Activated CD4-positive, alpha-beta memory T cell treated with anti-CD3 and anti-CD28 coated beads, Interleukin-2, amount 10 ng/mL, durations not matched to agents 7 days and 5 days (primary cell): Measurements from ENCODE around the gene ZNF296. TPM values are rescaled to one million over a fixed set of nuclear protein-coding genes. Genes with fewer than 3 reads are reported as not detected.

Experiments used
- CTCF ChIA-PET: fragments of 350-600 bp; sonication (Branson Sonifier 250); formaldehyde crosslinking; loops from one replicate; lab custom pipeline; 2021; ENCODE audit warnings: antibody characterized with exemption, inconsistent platforms; lab: Charles Lee
- POLR2A ChIA-PET: fragments of 350-600 bp; sonication (Branson Sonifier 250); formaldehyde crosslinking; loops from one replicate; lab custom pipeline; 2021; ENCODE audit warnings: antibody characterized with exemption; lab: Charles Lee
- DNase-seq: peaks from one replicate; pipeline ENCODE4 v3.0.0-alpha.2; 2020
- H3K27ac Mint-ChIP-seq: one replicate; pipeline ENCODE4 v1.8.0; 2021; ENCODE audit warnings: mild to moderate bottlenecking, mixed read lengths
- H3K27me3 Mint-ChIP-seq: one replicate; pipeline ENCODE4 v1.8.0; 2021; ENCODE audit warnings: mixed read lengths
- H3K36me3 Mint-ChIP-seq: one replicate; pipeline ENCODE4 v1.8.0; 2021; ENCODE audit warnings: low read depth, mixed read lengths
- H3K4me1 Mint-ChIP-seq: one replicate; pipeline ENCODE4 v1.8.0; 2021; ENCODE audit warnings: mixed read lengths
- H3K4me3 Mint-ChIP-seq: one replicate; pipeline ENCODE4 v1.8.0; 2021; ENCODE audit warnings: mild to moderate bottlenecking, mixed read lengths
- H3K9me3 Mint-ChIP-seq: one replicate; pipeline ENCODE4 v1.8.0; 2021; ENCODE audit warnings: mixed read lengths
- total RNA-seq, 2 experiments: library from RNA; stranded (reverse); gene quantifications; one replicate each; pipeline ENCODE4 v1.2.3, GENCODE V29; 2021

The ZNF296 gene
- total RNA-seq, 2 experiments from 2014 or later: 5.4 to 5.9 TPM

GRCh38 chr19:45063851-45064801 is 12.2 kb downstream of the ZNF296 start:
- CTCF ChIA-PET: no interaction called here
- no peak for DNase-seq
- Mint-ChIP-seq H3K4me1 (peaks cover 2% of the 10 kb centered on the region), H3K9me3 (no peaks in the 10 kb centered on the region), H3K36me3 (peaks cover 42% of the 10 kb centered on the region), H3K27ac (no peak overlapping the region), H3K27me3 (no peaks in the 10 kb centered on the region), H3K4me3 (no peak overlapping the region)
- POLR2A ChIA-PET: interaction anchor here (0.7 kb wide), 1 partner anchor 15 kb away, joined by 3 read pairs; no protein-coding TSS in a partner anchor

DNA sequence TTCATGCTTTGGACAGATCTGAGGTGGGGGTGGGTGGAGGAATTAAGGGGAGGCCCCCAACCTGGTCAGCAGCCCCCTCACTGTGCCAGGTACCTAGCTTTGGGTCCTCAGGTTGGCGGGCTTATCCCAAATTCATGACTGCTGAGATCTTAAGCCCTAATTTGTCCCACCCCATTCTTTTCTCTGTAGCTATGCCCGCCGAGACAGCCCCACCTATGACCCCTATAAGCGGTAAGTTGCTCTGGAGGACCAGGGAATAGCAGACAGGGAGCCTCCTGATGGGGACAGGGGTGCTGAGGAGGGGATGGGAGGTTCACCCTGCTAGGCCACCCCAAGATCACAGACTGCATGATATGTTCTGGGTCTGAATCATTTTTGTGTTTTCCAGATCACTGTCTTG is 14.3 kb downstream of the ZNF296 start:
- CTCF ChIA-PET: interaction anchor here (1.0 kb wide), 1 partner anchor 200 kb away, joined by 4 read pairs; no protein-coding TSS in a partner anchor
- H3K36me3 Mint-ChIP-seq: peaks cover 57% of the 10 kb centered on the region
- POLR2A ChIA-PET: no interaction called here

DNA sequence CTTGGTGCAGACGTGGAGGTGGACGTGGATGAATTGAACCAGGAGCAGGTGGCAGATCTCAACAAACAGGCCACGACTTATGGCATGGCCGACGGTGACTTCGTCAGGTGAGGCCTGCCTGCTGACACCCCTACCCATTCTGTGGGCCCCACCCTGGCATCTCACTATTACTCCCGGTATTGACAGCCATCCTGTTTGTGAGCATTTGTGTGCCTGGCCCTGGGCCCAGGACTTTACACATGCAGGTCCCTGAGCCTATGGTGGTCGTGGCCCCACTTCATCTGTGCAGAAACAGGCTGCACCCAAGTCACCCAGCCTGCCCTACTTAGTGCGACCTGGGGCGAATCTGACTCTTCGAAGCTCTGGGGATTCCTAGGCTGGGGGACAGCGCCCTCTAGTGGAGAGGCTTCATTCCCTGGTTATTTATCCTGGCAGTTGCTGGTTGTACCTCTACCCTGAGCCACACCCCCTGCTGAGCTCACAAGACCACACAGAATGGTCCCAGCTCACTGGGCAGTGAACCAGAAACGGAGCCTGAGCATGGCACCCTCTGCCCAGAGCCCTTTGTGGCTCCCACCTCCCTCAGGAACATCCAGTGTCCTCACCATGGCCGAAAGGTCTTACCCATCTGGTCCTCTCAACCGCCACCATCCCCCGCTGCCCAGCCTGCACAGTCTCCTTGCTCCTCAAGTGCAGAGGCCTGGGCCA is 16.9 kb downstream of the ZNF296 start:
- H3K27me3 Mint-ChIP-seq: no peaks in the 10 kb centered on the region
- CTCF ChIA-PET: interaction anchor here (0.5 to 2.5 kb wide), 34 partner anchors 8 to 547 kb away, joined by 3 to 35 read pairs (median 4); partner anchors contain the start of genes BLOC1S3, CLASRP, CLPTM1 and GEMIN7

More for the DNA sequence above, 14.3 kb downstream of the ZNF296 start:
- Mint-ChIP-seq H3K9me3 (no peaks in the 10 kb centered on the region), H3K27me3 (no peaks in the 10 kb centered on the region), H3K4me3 (no peak overlapping the region), H3K4me1 (peaks cover 2% of the 10 kb centered on the region), H3K27ac (no peak overlapping the region)
- DNase-seq: no peak

DNA sequence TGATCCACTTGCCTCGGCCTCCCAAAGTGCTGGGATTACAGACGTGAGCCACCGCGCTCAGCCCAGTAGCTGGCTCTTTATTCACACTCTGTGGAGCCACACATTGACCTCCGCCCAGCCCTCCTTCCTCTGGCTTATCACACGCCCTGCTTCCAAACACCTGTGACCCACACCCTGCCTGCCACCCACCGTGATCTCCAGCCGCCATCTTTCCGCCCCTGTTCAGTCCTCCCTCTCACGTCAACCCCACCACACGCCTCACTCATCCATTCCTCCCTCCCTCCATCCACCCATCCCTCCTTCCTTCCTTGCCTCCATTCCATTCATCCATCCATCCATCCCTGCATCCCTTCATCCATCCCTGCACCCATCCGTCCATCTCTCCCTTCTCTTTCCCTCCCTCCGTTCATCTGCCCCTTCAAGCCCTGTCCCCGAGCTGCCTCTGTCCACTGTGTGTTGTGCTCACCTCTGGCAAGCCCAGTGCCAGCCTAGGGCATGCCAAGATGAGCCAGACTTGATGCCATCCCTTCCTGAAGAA is 17.6 kb downstream of the ZNF296 start:
- Mint-ChIP-seq H3K27me3 (no peaks in the 10 kb centered on the region), H3K4me3 (no peak overlapping the region), H3K27ac (no peak overlapping the region), H3K4me1 (peaks cover 2% of the 10 kb centered on the region), H3K36me3 (peaks cover 65% of the 10 kb centered on the region), H3K9me3 (no peaks in the 10 kb centered on the region)
- ChIA-PET CTCF (interaction anchor here (0.9 to 2.5 kb wide), 15 partner anchors 9 to 154 kb away, joined by 3 to 35 read pairs (median 6); partner anchors contain the start of genes CLASRP, CLPTM1, GEMIN7 and PPP1R37), POLR2A (interaction anchor here (0.5 to 1.9 kb wide), 3 partner anchors 19 to 33 kb away, joined by 3 to 5 read pairs (median 3); partner anchors contain the start of gene CLASRP)
- DNase-seq: no peak

More for the DNA sequence above, 16.9 kb downstream of the ZNF296 start:
- peak overlapping the region; percentile 53 for H3K27ac Mint-ChIP-seq
- DNase-seq: peak; percentile 85
- H3K9me3 Mint-ChIP-seq: no peaks in the 10 kb centered on the region
- H3K4me3 Mint-ChIP-seq: no peak overlapping the region
- H3K36me3 Mint-ChIP-seq: peaks cover 63% of the 10 kb centered on the region
- POLR2A ChIA-PET: interaction anchor here (0.5 to 1.9 kb wide), 6 partner anchors 20 to 103 kb away, joined by 3 to 5 read pairs (median 4); partner anchors contain the start of genes CLASRP and RELB
- H3K4me1 Mint-ChIP-seq: peaks cover 2% of the 10 kb centered on the region

DNA sequence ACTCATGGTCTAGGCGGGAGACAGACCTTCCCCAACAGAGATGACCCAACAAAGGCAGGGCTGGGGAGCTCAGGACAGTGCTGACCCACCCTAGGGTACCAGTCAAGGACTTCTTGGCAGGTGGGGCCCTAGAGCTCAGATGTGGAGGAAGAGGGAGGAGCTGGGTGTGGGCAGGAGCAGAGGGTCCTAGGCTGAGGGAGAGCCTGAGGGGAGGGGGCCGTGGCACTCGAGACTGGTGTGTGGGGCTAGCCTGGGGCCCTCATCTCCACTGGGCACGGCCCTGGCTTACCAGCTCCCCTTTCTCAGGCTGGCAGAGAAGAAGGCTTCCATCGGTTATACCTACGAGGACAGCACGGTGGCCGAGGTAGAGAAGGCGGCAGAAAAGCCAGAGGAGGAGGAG is 18.8 kb downstream of the ZNF296 start:
- Mint-ChIP-seq H3K27me3 (no peaks in the 10 kb centered on the region), H3K36me3 (peaks cover 68% of the 10 kb centered on the region), H3K4me1 (peaks cover 2% of the 10 kb centered on the region), H3K9me3 (no peaks in the 10 kb centered on the region), H3K4me3 (no peak overlapping the region), H3K27ac (no peak overlapping the region)
- DNase-seq: no peak
- POLR2A ChIA-PET: interaction anchor here (0.8 to 1.2 kb wide), 2 partner anchors 18 to 35 kb away, joined by 3 to 6 read pairs; partner anchors contain the start of genes CLASRP and PPP1R37
- CTCF ChIA-PET: no interaction called here

GRCh38 chr19:45056831-45057230 is 19.4 kb downstream of the ZNF296 start:
- Mint-ChIP-seq H3K4me1 (peaks cover 4% of the 10 kb centered on the region), H3K9me3 (no peaks in the 10 kb centered on the region), H3K27me3 (no peaks in the 10 kb centered on the region), H3K36me3 (peaks cover 73% of the 10 kb centered on the region), H3K4me3 (no peak overlapping the region), H3K27ac (no peak overlapping the region)
- ChIA-PET CTCF (no interaction called here), POLR2A (interaction anchor here (0.8 to 1.2 kb wide), 2 partner anchors 17 to 36 kb away, joined by 3 to 6 read pairs; partner anchors contain the start of genes CLASRP and PPP1R37)
- no peak for DNase-seq

GRCh38 chr19:45051929-45052579 is 24.2 kb downstream of the ZNF296 start:
- Mint-ChIP-seq H3K4me1 (peaks cover 17% of the 10 kb centered on the region), H3K4me3 (no peak overlapping the region), H3K9me3 (no peaks in the 10 kb centered on the region), H3K27me3 (no peaks in the 10 kb centered on the region), H3K27ac (no peak overlapping the region), H3K36me3 (peaks cover 48% of the 10 kb centered on the region)
- POLR2A ChIA-PET: no interaction called here
- DNase-seq: no peak
- CTCF ChIA-PET: interaction anchor here (1.3 kb wide), 1 partner anchor 8 kb away, joined by 3 read pairs; no protein-coding TSS in a partner anchor

- H3K27ac Mint-ChIP-seq: peak overlapping the region; percentile 35
- ChIA-PET POLR2A (interaction anchor here (0.8 to 1.1 kb wide), 2 partner anchors 11 to 42 kb away, joined by 3 to 4 read pairs; partner anchors contain the start of genes CLASRP and PPP1R37), CTCF (interaction anchor here (1.7 to 1.8 kb wide), 2 partner anchors 9 to 11 kb away, joined by 8 to 10 read pairs; partner anchors contain the start of gene CLASRP)
- DNase-seq: no peak
- H3K9me3 Mint-ChIP-seq: no peaks in the 10 kb centered on the region
- H3K27me3 Mint-ChIP-seq: no peaks in the 10 kb centered on the region
- peaks cover 55% of the 10 kb centered on the region for H3K36me3 Mint-ChIP-seq
- H3K4me3 Mint-ChIP-seq: no peak overlapping the region
- H3K4me1 Mint-ChIP-seq: peaks cover 34% of the 10 kb centered on the region
Measured at GRCh38 chr19:45050036-45050435, 26.2 kb downstream of the ZNF296 start.

DNA sequence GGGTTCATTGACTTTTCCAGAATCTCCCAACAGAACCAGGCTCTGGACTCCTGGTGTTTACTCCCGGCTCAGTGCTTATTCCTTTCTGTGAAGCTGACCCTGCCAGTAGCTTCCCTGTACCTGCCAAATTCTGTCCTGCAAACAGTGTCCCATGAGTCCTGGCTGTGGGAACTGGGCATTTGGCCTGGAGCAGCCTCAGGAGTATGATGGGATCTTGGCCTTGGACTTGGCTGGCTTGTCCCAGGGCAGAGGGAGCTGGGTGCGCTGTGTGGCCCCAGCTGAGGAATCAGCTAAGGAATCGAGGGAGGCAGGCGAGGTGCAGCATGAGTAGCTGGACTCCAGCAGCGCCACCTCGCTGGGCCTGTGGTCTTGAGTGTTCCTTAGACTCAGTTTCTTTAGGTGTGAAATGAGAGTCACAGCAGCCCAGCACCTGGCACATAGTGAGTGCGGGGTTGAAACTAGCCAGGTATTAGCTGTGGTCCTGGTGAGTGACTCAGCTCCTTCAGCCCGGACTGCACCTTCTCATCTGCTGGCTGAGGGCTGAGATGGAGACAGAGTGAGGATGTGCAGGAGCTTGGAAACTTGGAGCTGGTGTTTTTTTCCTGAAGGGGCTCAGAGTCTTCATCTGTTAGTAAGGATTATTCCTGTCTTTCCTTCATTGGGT is 27.1 kb downstream of the ZNF296 start:
- Mint-ChIP-seq H3K4me3 (no peak overlapping the region), H3K27ac (no peak overlapping the region), H3K4me1 (peaks cover 37% of the 10 kb centered on the region), H3K36me3 (peaks cover 52% of the 10 kb centered on the region), H3K27me3 (no peaks in the 10 kb centered on the region), H3K9me3 (no peaks in the 10 kb centered on the region)
- POLR2A ChIA-PET: interaction anchor here (0.8 to 1.6 kb wide), 3 partner anchors 10 to 43 kb away, joined by 3 to 4 read pairs (median 4); partner anchors contain the start of genes CLASRP and PPP1R37
- no peak for DNase-seq
- CTCF ChIA-PET: interaction anchor here (1.7 to 1.8 kb wide), 2 partner anchors 10 kb away, joined by 8 to 10 read pairs; partner anchors contain the start of gene CLASRP

DNA sequence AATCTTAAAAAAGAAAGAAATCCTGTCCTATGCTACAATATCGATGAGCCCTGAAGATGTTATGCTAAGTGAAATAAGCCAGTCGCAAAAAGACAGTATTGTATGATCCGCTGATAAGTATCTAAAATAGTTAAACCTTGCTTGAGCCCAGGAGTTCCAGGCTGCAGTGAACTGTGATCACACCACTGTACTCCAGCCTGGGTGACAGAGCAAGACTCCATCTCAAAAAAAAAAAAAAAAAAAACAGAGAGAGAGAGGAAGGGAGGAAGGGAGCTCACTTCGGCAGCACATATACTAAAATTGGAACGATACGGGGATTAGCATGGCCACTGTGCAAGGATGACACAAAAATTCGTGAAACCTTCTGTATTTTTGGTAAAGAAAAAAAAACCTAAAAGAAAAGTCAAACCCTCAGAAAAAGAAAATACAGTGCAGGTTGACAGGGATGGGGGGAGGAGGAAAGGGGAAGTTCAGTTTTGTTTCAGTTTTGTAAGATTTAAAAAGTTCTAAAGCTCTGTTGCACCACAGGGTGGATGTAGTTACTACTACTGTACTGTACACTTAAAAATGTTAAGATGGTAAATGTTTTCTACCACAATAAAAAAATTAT is 29.0 kb downstream of the ZNF296 start:
- Mint-ChIP-seq H3K4me3 (peak overlapping the region; percentile 33), H3K27me3 (no peaks in the 10 kb centered on the region), H3K9me3 (no peaks in the 10 kb centered on the region), H3K27ac (peak overlapping the region; percentile 51), H3K36me3 (peaks cover 43% of the 10 kb centered on the region), H3K4me1 (peaks cover 37% of the 10 kb centered on the region)
- ChIA-PET CTCF (no interaction called here), POLR2A (interaction anchor here (1.9 kb wide), 1 partner anchor 8 kb away, joined by 8 read pairs; the partner anchor contains the start of gene CLASRP)
- DNase-seq: no peak

GRCh38 chr19:45046355-45046754 is 29.9 kb downstream of the ZNF296 start:
- H3K36me3 Mint-ChIP-seq: peaks cover 46% of the 10 kb centered on the region
- ChIA-PET CTCF (interaction anchor here (3.1 kb wide), 1 partner anchor 13 kb away, joined by 13 read pairs; no protein-coding TSS in a partner anchor), POLR2A (interaction anchor here (0.8 to 1.9 kb wide), 2 partner anchors 7 to 45 kb away, joined by 3 to 8 read pairs; partner anchors contain the start of gene CLASRP)
- H3K27ac Mint-ChIP-seq: peak overlapping the region; percentile 49
- no peak overlapping the region for H3K4me3 Mint-ChIP-seq
- H3K4me1 Mint-ChIP-seq: peaks cover 42% of the 10 kb centered on the region
- H3K9me3 Mint-ChIP-seq: no peaks in the 10 kb centered on the region
- no peaks in the 10 kb centered on the region for H3K27me3 Mint-ChIP-seq
- DNase-seq: no peak
